ENCODE data around the gene SLC7A6.

SLC7A6 gene

GRCh38 chr16:68265078-68265920 is 973 bp downstream of the SLC7A6 start:
- Histone ChIP-seq H3K4me1 (ENCODE audit: insufficient read depth, low read length, severe bottlenecking) (peaks cover 55% of the 10 kb centered on the region), H3K27ac (ENCODE audit: low read depth, low read length, poor library complexity, severe bottlenecking) (peak overlapping the region; percentile 98)

GRCh38 chr16:68267612-68268405 is 3.5 kb downstream of the SLC7A6 start:
- H3K9me2 ChIP-seq (ENCODE audit: low read depth, low read length) = no peaks in the 10 kb centered on the region
- TF ChIP-seq EZH2 (IDR thresholded peaks at IDR 0.05; ENCODE audit: borderline replicate concordance, low read length) (no peak), CTCF (IDR thresholded peaks at IDR 0.05; ENCODE audit: low read length) (no peak)
- no peaks in the 10 kb centered on the region for H4K20me1 ChIP-seq (ENCODE audit: insufficient read depth, low read length)
- peak overlapping the region; percentile 50 for H3K4me3 ChIP-seq (ENCODE audit: low read depth, low read length, poor library complexity, severe bottlenecking)
- peak overlapping the region; percentile 98 for H3K27ac ChIP-seq (ENCODE audit: low read depth, low read length, poor library complexity, severe bottlenecking)
- peaks cover 68% of the 10 kb centered on the region for H3K4me1 ChIP-seq (ENCODE audit: insufficient read depth, low read length, severe bottlenecking)
- H3K27me3 ChIP-seq (ENCODE audit: insufficient read depth, low read length) = no peaks in the 10 kb centered on the region
- peaks cover 48% of the 10 kb centered on the region for H3K79me2 ChIP-seq (ENCODE audit: insufficient read depth, low read length)
- no peaks in the 10 kb centered on the region for H3K9me3 ChIP-seq (ENCODE audit: low read length)
- H3K4me2 ChIP-seq (ENCODE audit: low read length) = peak overlapping the region; percentile 59
- peak overlapping the region; percentile 52 for H3K9ac ChIP-seq (ENCODE audit: low read length)
- no peaks in the 10 kb centered on the region for H3F3A ChIP-seq (ENCODE audit: insufficient read depth, low read length)
- H3K36me3 ChIP-seq (ENCODE audit: insufficient read depth, low read length) = peaks cover 16% of the 10 kb centered on the region; the same call in 1 of the 2 replicates
- H2AFZ ChIP-seq (ENCODE audit: low read length) = no peak overlapping the region

More at GRCh38 chr16:68265078-68265920, 973 bp downstream of the SLC7A6 start:
- Histone ChIP-seq H3K4me3 (ENCODE audit: low read depth, low read length, poor library complexity, severe bottlenecking) (peak overlapping the region; percentile 87), H3K79me2 (ENCODE audit: insufficient read depth, low read length) (peaks cover 41% of the 10 kb centered on the region), H3K9me2 (ENCODE audit: low read depth, low read length) (no peaks in the 10 kb centered on the region), H3K4me2 (ENCODE audit: low read length) (peak overlapping the region; percentile 84), H3K9me3 (ENCODE audit: low read length) (no peaks in the 10 kb centered on the region), H4K20me1 (ENCODE audit: insufficient read depth, low read length) (no peaks in the 10 kb centered on the region), H3F3A (ENCODE audit: insufficient read depth, low read length) (no peaks in the 10 kb centered on the region), H2AFZ (ENCODE audit: low read length) (no peak overlapping the region), H3K9ac (ENCODE audit: low read length) (peak overlapping the region; percentile 71), H3K27me3 (ENCODE audit: insufficient read depth, low read length) (no peaks in the 10 kb centered on the region), H3K36me3 (ENCODE audit: insufficient read depth, low read length) (peaks cover 11% of the 10 kb centered on the region; the same call in 1 of the 2 replicates)
- TF ChIP-seq EZH2 (IDR thresholded peaks at IDR 0.05; ENCODE audit: borderline replicate concordance, low read length) = no peak
- no peak for TF ChIP-seq CTCF (IDR thresholded peaks at IDR 0.05; ENCODE audit: low read length)

- Histone ChIP-seq H3K27me3 (ENCODE audit: insufficient read depth, low read length) (no peaks in the 10 kb centered on the region), H3K4me1 (ENCODE audit: insufficient read depth, low read length, severe bottlenecking) (peaks cover 80% of the 10 kb centered on the region), H3K9me3 (ENCODE audit: low read length) (no peaks in the 10 kb centered on the region), H2AFZ (ENCODE audit: low read length) (no peak overlapping the region), H3K4me2 (ENCODE audit: low read length) (no peak overlapping the region), H3K36me3 (ENCODE audit: insufficient read depth, low read length) (peaks cover 29% of the 10 kb centered on the region), H3K9ac (ENCODE audit: low read length) (no peak overlapping the region; the same call in 1 of the 2 replicates), H3K27ac (ENCODE audit: low read depth, low read length, poor library complexity, severe bottlenecking) (peak overlapping the region; percentile 98), H3F3A (ENCODE audit: insufficient read depth, low read length) (no peaks in the 10 kb centered on the region), H3K9me2 (ENCODE audit: low read depth, low read length) (no peaks in the 10 kb centered on the region), H4K20me1 (ENCODE audit: insufficient read depth, low read length) (no peaks in the 10 kb centered on the region), H3K79me2 (ENCODE audit: insufficient read depth, low read length) (peaks cover 48% of the 10 kb centered on the region), H3K4me3 (ENCODE audit: low read depth, low read length, poor library complexity, severe bottlenecking) (no peak overlapping the region)
- TF ChIP-seq EZH2 (IDR thresholded peaks at IDR 0.05; ENCODE audit: borderline replicate concordance, low read length) = no peak
- no peak for TF ChIP-seq CTCF (IDR thresholded peaks at IDR 0.05; ENCODE audit: low read length)
Measured at GRCh38 chr16:68269793-68270192, 5.5 kb downstream of the SLC7A6 start.

Data from OCI-LY1 (cell line).